ENCODE data around the gene RPS16.

DNA sequence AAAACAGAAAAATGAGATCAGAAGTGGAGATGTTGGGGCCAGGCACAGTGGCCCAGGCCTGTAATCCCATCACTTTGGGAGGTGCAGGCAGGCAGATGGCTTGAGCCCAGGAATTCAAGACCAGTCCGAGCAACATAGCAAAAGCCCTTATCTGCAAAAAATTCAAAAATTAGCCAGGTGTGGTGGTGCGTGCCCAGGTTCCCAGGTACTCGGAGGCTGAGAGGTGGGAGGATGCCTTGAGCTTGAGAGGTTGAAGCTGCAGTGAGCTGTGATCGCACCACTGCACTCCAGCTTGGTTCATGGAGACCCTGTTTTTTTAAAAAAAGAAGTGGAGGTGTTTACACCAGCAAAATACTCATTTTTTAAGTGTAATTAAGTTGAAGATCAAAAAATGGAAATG, 35.7 kb downstream of the RPS16 start:
- TF ChIP-seq, protein P1, sequence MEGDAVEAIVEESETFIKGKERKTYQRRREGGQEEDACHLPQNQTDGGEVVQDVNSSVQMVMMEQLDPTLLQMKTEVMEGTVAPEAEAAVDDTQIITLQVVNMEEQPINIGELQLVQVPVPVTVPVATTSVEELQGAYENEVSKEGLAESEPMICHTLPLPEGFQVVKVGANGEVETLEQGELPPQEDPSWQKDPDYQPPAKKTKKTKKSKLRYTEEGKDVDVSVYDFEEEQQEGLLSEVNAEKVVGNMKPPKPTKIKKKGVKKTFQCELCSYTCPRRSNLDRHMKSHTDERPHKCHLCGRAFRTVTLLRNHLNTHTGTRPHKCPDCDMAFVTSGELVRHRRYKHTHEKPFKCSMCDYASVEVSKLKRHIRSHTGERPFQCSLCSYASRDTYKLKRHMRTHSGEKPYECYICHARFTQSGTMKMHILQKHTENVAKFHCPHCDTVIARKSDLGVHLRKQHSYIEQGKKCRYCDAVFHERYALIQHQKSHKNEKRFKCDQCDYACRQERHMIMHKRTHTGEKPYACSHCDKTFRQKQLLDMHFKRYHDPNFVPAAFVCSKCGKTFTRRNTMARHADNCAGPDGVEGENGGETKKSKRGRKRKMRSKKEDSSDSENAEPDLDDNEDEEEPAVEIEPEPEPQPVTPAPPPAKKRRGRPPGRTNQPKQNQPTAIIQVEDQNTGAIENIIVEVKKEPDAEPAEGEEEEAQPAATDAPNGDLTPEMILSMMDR (IDR thresholded peaks at IDR 0.05; ENCODE audit: poor library complexity), result no peak
- no peak for TF ChIP-seq EZH2 (IDR thresholded peaks at IDR 0.05; ENCODE audit: borderline replicate concordance)

Measured in hepatocyte (in vitro differentiated cells).